MV-4-11 (cell line): ENCODE results near the gene ZNF747.

Experiments used
- DNase-seq: peaks from one replicate; lab custom pipeline; 2025; lab: John Stamatoyannopoulos, UW

The ZNF747 gene

GRCh38 chr16:30515275-30515674 is 19.4 kb downstream of the ZNF747 start:
- no peak for DNase-seq

GRCh38 chr16:30511509-30511908 is 23.1 kb downstream of the ZNF747 start:
- DNase-seq: no peak

DNA sequence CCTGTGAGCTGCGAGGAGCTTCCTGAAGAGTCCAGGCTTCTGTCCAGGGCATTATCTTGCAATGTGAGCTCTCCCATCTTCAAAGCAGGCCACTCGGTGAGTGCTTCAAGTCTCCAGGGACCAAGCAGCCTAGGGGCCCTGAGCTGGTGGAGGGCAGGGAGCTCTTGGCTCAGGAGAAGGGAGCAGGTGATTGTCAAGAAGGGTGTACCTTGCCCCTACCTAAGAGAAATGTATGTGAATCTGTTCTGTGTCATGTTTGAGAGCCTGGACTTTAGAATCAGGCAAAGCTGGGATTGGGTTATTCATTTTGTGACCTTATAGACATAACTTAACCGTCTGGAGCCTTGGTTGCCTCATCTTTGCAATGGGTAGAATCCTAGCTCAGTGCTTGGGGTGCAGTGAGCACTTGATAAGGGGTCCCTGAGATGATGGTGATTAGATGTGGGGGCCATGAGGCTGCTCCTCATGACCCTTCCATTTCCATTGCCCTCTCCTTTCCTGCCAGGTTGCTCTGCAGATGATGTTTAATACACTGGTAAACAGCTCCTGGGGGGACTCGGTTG is 24.2 kb downstream of the ZNF747 start:
- DNase-seq: no peak

DNA sequence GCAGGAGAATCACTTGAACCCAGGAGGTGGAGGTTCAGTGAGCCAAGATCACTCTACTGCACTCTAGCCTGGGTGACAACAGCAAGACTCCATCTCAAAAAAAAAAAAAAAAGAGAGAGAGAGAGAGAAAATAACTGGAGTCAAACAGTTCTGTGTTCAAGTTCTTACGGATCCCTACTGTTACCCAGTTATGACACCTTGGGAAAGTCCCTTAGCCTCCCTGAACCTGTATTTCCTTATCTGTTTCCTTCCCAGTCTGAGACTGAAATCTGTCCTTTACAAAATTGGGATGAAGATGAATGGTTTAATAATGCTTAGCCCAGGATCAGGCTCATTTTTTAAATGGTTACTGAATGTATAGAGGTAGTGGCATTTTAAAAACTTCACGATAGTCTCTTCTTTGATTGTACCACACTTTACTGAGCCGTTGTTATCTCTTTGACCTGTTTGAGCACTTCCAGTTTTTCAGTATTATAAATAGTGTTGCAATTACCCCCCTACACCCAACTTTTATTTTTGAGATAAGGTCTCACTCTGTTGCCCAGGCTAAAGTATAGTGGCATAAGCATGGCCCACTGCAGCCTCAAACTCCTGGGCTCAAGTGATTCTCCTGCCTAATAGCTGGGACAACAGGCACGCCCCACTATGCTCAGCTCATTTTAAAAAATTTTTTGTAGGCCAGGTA is 25.4 kb downstream of the ZNF747 start:
- DNase-seq: no peak

- no peak for DNase-seq
Measured at GRCh38 chr16:30503403-30504296, 31.0 kb downstream of the ZNF747 start.

DNA sequence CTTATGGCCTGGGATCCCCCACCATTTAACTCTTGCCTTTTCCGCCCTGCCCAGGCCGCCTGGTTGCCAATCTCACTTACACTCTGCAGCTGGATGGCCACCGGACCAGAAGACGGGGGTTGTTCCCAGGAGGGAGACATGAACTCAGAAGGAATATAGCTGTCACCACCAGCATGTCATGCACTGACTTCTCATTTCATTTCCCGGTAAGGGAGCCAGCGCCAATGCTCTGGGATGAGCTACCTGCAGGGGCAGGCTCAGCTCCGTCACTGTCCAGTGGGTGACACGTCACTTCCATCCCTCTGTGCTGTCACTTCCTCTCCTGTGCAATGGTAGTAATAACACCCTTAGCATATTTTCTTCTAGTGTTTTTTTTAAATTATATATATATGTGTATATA is 35.4 kb downstream of the ZNF747 start:
- DNase-seq: no peak

DNA sequence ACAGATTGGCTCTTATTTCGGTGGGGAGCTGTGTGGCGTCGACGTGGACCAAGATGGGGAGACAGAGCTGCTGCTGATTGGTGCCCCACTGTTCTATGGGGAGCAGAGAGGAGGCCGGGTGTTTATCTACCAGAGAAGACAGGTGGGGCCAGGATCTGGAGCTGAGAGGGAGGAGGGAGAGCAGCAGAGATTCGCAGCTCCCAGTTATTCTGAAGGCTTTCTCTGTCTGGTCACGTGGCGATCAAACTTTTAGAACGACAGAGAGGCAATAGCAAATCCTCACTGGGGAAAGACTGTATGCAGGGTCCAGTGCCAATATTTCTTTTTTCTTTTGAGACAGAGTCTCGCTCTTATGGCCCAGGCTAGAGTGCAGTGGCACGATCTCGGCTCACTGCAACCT is 39.9 kb downstream of the ZNF747 start:
- DNase-seq: no peak

DNA sequence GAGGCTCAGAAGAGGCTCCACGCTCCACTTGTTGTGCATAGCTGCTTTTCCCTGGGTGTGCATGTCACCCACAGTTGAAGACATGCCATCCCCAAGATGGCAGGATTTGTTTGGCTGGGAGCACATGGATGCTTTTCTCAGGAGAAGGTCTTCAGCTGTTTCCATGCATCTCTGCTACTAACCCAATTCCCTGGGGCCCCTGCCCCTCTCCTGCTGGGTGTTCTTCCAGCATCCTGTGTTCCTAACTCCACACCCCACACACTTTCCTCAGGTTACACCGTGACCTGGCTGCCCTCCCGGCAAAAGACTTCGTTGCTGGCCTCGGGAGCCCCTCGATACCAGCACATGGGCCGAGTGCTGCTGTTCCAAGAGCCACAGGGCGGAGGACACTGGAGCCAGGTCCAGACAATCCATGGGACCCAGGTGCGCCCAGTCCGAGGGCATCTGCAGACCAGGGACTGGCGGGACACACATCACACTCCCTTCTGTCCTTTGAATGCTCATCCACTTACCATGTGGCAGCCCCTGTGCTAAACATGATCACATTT is 40.6 kb downstream of the ZNF747 start:
- no peak for DNase-seq

DNA sequence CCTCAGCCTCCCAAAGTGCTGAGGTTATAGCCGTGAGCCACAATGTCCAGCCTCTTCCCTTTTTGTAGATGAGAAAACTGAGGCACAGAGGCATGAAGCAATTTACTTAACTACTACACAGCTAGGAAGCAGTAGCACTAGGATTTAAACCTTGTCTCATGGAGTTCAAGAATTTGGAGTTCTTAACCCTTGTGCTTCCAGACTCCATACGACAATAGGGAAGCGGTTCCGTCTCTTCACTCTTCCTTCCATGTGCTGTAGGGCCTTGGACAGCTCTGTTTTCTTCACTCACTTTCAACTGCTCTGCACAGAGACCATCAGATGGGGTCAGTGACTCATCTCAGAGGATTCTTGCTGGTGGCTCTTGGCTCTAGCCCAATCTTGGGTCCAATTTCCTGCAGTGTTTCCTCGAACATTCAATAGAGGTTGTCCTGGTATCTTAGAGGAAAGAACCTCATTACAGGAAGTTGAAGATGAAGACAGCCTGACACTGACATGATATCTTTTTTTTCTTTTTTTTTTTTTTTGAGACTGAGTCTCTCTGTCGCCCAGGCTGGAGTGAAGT is 42.8 kb downstream of the ZNF747 start:
- DNase-seq: peak; percentile 89

GRCh38 chr16:30491229-30491628 is 43.4 kb downstream of the ZNF747 start:
- no peak for DNase-seq

- peak; percentile 62 for DNase-seq
Measured at GRCh38 chr16:30490210-30490609, 44.4 kb downstream of the ZNF747 start.

DNA sequence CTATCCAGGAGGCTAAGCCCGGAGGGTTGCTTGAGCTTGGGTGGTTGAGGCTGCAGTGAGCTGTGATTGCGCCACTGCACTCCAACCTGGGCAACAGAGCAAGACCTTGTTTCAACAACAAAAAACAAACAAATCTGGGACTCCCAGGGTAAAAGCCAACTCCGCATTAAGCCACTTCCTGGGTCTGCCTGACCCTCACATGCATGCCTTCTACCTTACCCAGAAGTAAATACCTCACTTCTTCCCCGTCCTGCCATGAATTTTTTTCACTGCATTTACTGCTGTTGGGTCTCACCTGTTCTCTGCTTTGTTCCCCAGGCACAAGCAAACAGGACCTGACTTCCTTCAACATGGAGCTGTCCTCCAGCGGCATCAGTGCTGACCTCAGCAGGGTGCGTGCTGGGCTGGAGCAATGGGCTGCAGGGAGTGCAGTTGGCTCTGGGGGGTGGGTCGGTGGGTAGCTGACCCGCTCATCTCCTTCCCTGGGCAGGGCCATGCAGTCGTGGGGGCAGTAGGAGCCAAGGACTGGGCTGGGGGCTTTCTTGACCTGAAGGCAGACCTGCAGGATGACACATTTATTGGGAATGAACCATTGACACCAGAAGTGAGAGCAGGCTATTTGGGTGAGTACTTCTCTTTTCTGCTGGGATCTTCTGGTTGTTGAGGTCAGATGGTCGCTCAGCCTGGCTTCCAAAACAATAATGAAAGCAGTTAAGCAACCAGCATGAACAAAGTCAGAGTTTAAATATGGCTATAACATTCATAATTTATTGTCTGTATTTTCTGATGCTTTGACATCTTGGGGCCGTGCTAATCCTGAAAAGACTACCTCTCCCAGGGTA is 45.7 kb downstream of the ZNF747 start:
- DNase-seq: peak; percentile 81

GRCh38 chr16:30485818-30486436 is 48.7 kb downstream of the ZNF747 start:
- DNase-seq: peak; percentile 51

- no peak for DNase-seq
Measured at GRCh38 chr16:30484887-30485286, 49.8 kb downstream of the ZNF747 start.

DNA sequence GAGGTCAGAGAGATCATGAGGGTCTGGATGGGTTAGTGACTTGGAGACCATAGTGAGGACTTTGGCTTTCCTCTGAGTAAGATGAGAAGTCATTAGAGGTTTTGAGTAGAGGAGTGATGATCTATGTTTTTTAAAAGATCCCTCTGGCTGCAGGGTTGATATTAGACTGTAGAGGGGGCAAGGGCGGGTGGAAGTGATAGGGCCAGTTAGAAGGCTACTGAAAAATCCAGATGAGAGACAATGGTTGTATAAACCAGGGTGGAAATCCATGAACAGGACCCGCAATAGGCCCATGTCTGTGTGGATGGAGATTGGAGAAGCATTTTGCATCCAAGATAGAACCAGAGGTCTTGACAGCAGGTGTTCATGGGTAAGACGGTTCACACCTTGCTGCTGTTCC is 52.3 kb downstream of the ZNF747 start:
- DNase-seq: no peak

- DNase-seq: no peak
Measured at GRCh38 chr16:30481381-30481780, 53.3 kb downstream of the ZNF747 start.
